ENCODE data around the gene ITSN1. TPM values are rescaled to one million over a fixed set of nuclear protein-coding genes. Genes with fewer than 3 reads are reported as not detected.
A peak's percentile ranks its signal among the peaks of the same experiment; 100 is the strongest.

Gene ITSN1
- total and polyA plus RNA-seq, 4 donors, result 58.8 to 73.7 (median 63.4) TPM

GRCh38 chr21:33734818-33735217 is 92.5 kb downstream of the ITSN1 start:
- Histone ChIP-seq H3K36me3 (ENCODE audit: control insufficient read depth, insufficient read depth, low read length) (peaks cover 13% of the 10 kb centered on the region), H3K4me1 (ENCODE audit: control insufficient read depth, insufficient read depth, low read length) (no peaks in the 10 kb centered on the region), H3K4me3 (ENCODE audit: low read depth, low read length) (no peak overlapping the region), H3K9me3 (ENCODE audit: control insufficient read depth, insufficient read depth, low read length) (no peaks in the 10 kb centered on the region), H3K27ac (ENCODE audit: low read depth, low read length) (no peak overlapping the region), H3K27me3 (ENCODE audit: control insufficient read depth, insufficient read depth, low read length) (no peaks in the 10 kb centered on the region)
- no CpG with 5 or more reads among the region's 2 CpGs for WGBS (ENCODE audit: insufficient coverage)
- DNase-seq (ENCODE audit: low read depth in 4 of 6, low spot score in 6 of 6), result no peak

GRCh38 chr21:33736569-33736968 is 94.3 kb downstream of the ITSN1 start:
- Histone ChIP-seq H3K36me3 (ENCODE audit: control insufficient read depth, insufficient read depth, low read length) (peaks cover 13% of the 10 kb centered on the region), H3K4me1 (ENCODE audit: control insufficient read depth, insufficient read depth, low read length) (no peaks in the 10 kb centered on the region), H3K27ac (ENCODE audit: low read depth, low read length) (no peak overlapping the region), H3K9me3 (ENCODE audit: control insufficient read depth, insufficient read depth, low read length) (no peaks in the 10 kb centered on the region), H3K4me3 (ENCODE audit: low read depth, low read length) (no peak overlapping the region), H3K27me3 (ENCODE audit: control insufficient read depth, insufficient read depth, low read length) (no peaks in the 10 kb centered on the region)
- DNase-seq (ENCODE audit: low read depth in 4 of 6, low spot score in 6 of 6), result no peak
- 89% methylated on average over 3 of the region's 3 CpGs for WGBS (ENCODE audit: insufficient coverage)

GRCh38 chr21:33739701-33740100 is 97.4 kb downstream of the ITSN1 start:
- WGBS (ENCODE audit: insufficient coverage), result 96% methylated on average over 5 of the region's 5 CpGs
- H3K4me1 ChIP-seq (ENCODE audit: control insufficient read depth, insufficient read depth, low read length), result no peaks in the 10 kb centered on the region
- no peaks in the 10 kb centered on the region for H3K9me3 ChIP-seq (ENCODE audit: control insufficient read depth, insufficient read depth, low read length)
- H3K27ac ChIP-seq (ENCODE audit: low read depth, low read length), result no peak overlapping the region
- DNase-seq (ENCODE audit: low read depth in 4 of 6, low spot score in 6 of 6), result no peak
- peaks cover 13% of the 10 kb centered on the region for H3K36me3 ChIP-seq (ENCODE audit: control insufficient read depth, insufficient read depth, low read length)
- H3K27me3 ChIP-seq (ENCODE audit: control insufficient read depth, insufficient read depth, low read length), result no peaks in the 10 kb centered on the region
- H3K4me3 ChIP-seq (ENCODE audit: low read depth, low read length), result no peak overlapping the region

GRCh38 chr21:33747420-33747819 is 105.1 kb downstream of the ITSN1 start:
- Histone ChIP-seq H3K27ac (ENCODE audit: low read depth, low read length) (no peak overlapping the region), H3K36me3 (ENCODE audit: control insufficient read depth, insufficient read depth, low read length) (peaks cover 7% of the 10 kb centered on the region), H3K4me1 (ENCODE audit: control insufficient read depth, insufficient read depth, low read length) (peaks cover 3% of the 10 kb centered on the region), H3K9me3 (ENCODE audit: control insufficient read depth, insufficient read depth, low read length) (peaks cover 5% of the 10 kb centered on the region), H3K4me3 (ENCODE audit: low read depth, low read length) (no peak overlapping the region), H3K27me3 (ENCODE audit: control insufficient read depth, insufficient read depth, low read length) (no peaks in the 10 kb centered on the region)
- no CpG with 5 or more reads among the region's 2 CpGs for WGBS (ENCODE audit: insufficient coverage)
- no peak for DNase-seq (ENCODE audit: low read depth in 4 of 6, low spot score in 6 of 6)

GRCh38 chr21:33748903-33749302 is 106.6 kb downstream of the ITSN1 start:
- no peak overlapping the region for H3K27ac ChIP-seq (ENCODE audit: low read depth, low read length)

GRCh38 chr21:33750017-33750416 is 107.7 kb downstream of the ITSN1 start:
- peaks cover 3% of the 10 kb centered on the region for H3K4me1 ChIP-seq (ENCODE audit: control insufficient read depth, insufficient read depth, low read length)
- peaks cover 7% of the 10 kb centered on the region for H3K36me3 ChIP-seq (ENCODE audit: control insufficient read depth, insufficient read depth, low read length)
- WGBS (ENCODE audit: insufficient coverage), result 8% methylated on average over 2 of the region's 4 CpGs
- peaks cover 5% of the 10 kb centered on the region for H3K9me3 ChIP-seq (ENCODE audit: control insufficient read depth, insufficient read depth, low read length)
- H3K4me3 ChIP-seq (ENCODE audit: low read depth, low read length), result no peak overlapping the region
- H3K27me3 ChIP-seq (ENCODE audit: control insufficient read depth, insufficient read depth, low read length), result no peaks in the 10 kb centered on the region
- DNase-seq (ENCODE audit: low read depth in 4 of 6, low spot score in 6 of 6), result peak in 4 of 6 donors; percentile 12 to 82 (median 20)
- H3K27ac ChIP-seq (ENCODE audit: low read depth, low read length), result no peak overlapping the region

More at GRCh38 chr21:33748903-33749302, 106.6 kb downstream of the ITSN1 start:
- Histone ChIP-seq H3K36me3 (ENCODE audit: control insufficient read depth, insufficient read depth, low read length) (peaks cover 7% of the 10 kb centered on the region), H3K27me3 (ENCODE audit: control insufficient read depth, insufficient read depth, low read length) (no peaks in the 10 kb centered on the region), H3K4me3 (ENCODE audit: low read depth, low read length) (no peak overlapping the region), H3K4me1 (ENCODE audit: control insufficient read depth, insufficient read depth, low read length) (peaks cover 3% of the 10 kb centered on the region), H3K9me3 (ENCODE audit: control insufficient read depth, insufficient read depth, low read length) (peaks cover 5% of the 10 kb centered on the region)
- DNase-seq (ENCODE audit: low read depth in 4 of 6, low spot score in 6 of 6), result no peak
- WGBS (ENCODE audit: insufficient coverage), result no CpG with 5 or more reads among the region's 3 CpGs

GRCh38 chr21:33751120-33751519 is 108.8 kb downstream of the ITSN1 start:
- Histone ChIP-seq H3K27me3 (ENCODE audit: control insufficient read depth, insufficient read depth, low read length) (no peaks in the 10 kb centered on the region), H3K27ac (ENCODE audit: low read depth, low read length) (no peak overlapping the region)
- 30% methylated on average over 1 of the region's 1 CpG for WGBS (ENCODE audit: insufficient coverage)

GRCh38 chr21:33751533-33751932 is 109.2 kb downstream of the ITSN1 start:
- peaks cover 8% of the 10 kb centered on the region for H3K36me3 ChIP-seq (ENCODE audit: control insufficient read depth, insufficient read depth, low read length)
- H3K4me1 ChIP-seq (ENCODE audit: control insufficient read depth, insufficient read depth, low read length), result peaks cover 3% of the 10 kb centered on the region
- no peak overlapping the region for H3K4me3 ChIP-seq (ENCODE audit: low read depth, low read length)
- H3K27me3 ChIP-seq (ENCODE audit: control insufficient read depth, insufficient read depth, low read length), result no peaks in the 10 kb centered on the region
- DNase-seq (ENCODE audit: low read depth in 4 of 6, low spot score in 6 of 6), result no peak
- peaks cover 5% of the 10 kb centered on the region for H3K9me3 ChIP-seq (ENCODE audit: control insufficient read depth, insufficient read depth, low read length)
- H3K27ac ChIP-seq (ENCODE audit: low read depth, low read length), result no peak overlapping the region

More at GRCh38 chr21:33751120-33751519, 108.8 kb downstream of the ITSN1 start:
- Histone ChIP-seq H3K9me3 (ENCODE audit: control insufficient read depth, insufficient read depth, low read length) (peaks cover 5% of the 10 kb centered on the region), H3K4me1 (ENCODE audit: control insufficient read depth, insufficient read depth, low read length) (peaks cover 3% of the 10 kb centered on the region), H3K4me3 (ENCODE audit: low read depth, low read length) (no peak overlapping the region), H3K36me3 (ENCODE audit: control insufficient read depth, insufficient read depth, low read length) (peaks cover 9% of the 10 kb centered on the region)
- DNase-seq (ENCODE audit: low read depth in 4 of 6, low spot score in 6 of 6), result no peak

GRCh38 chr21:33752260-33752659 is 110.0 kb downstream of the ITSN1 start:
- Histone ChIP-seq H3K27me3 (ENCODE audit: control insufficient read depth, insufficient read depth, low read length) (no peaks in the 10 kb centered on the region), H3K9me3 (ENCODE audit: control insufficient read depth, insufficient read depth, low read length) (peaks cover 2% of the 10 kb centered on the region), H3K27ac (ENCODE audit: low read depth, low read length) (no peak overlapping the region), H3K4me1 (ENCODE audit: control insufficient read depth, insufficient read depth, low read length) (peaks cover 3% of the 10 kb centered on the region), H3K4me3 (ENCODE audit: low read depth, low read length) (no peak overlapping the region), H3K36me3 (ENCODE audit: control insufficient read depth, insufficient read depth, low read length) (peaks cover 3% of the 10 kb centered on the region)
- no peak for DNase-seq (ENCODE audit: low read depth in 4 of 6, low spot score in 6 of 6)
- 100% methylated on average over 1 of the region's 2 CpGs for WGBS (ENCODE audit: insufficient coverage)

GRCh38 chr21:33753886-33754285 is 111.6 kb downstream of the ITSN1 start:
- Histone ChIP-seq H3K4me1 (ENCODE audit: control insufficient read depth, insufficient read depth, low read length) (peaks cover 3% of the 10 kb centered on the region), H3K4me3 (ENCODE audit: low read depth, low read length) (no peak overlapping the region), H3K27ac (ENCODE audit: low read depth, low read length) (peak overlapping the region; percentile 26), H3K27me3 (ENCODE audit: control insufficient read depth, insufficient read depth, low read length) (no peaks in the 10 kb centered on the region), H3K9me3 (ENCODE audit: control insufficient read depth, insufficient read depth, low read length) (no peaks in the 10 kb centered on the region), H3K36me3 (ENCODE audit: control insufficient read depth, insufficient read depth, low read length) (peaks cover 8% of the 10 kb centered on the region)
- peak in 1 of 6 donors; percentile 37 for DNase-seq (ENCODE audit: low read depth in 4 of 6, low spot score in 6 of 6)
- WGBS (ENCODE audit: insufficient coverage), result 100% methylated on average over 1 of the region's 1 CpG

Measured in spinal cord (tissue), 10 donors.